ENCODE measurements around the gene STXBP1. TPM values are rescaled to one million over a fixed set of nuclear protein-coding genes. Genes with fewer than 3 reads are reported as not detected.
"Not testable (repeated sequence)": the region's sequence is repeated elsewhere in the genome, so short reads cannot be mapped to it uniquely, and the experiment has no call there.

STXBP1 gene
- total and polyA plus RNA-seq, 7 donors, result 3.7 to 97.2 (median 32.3) TPM

DNA sequence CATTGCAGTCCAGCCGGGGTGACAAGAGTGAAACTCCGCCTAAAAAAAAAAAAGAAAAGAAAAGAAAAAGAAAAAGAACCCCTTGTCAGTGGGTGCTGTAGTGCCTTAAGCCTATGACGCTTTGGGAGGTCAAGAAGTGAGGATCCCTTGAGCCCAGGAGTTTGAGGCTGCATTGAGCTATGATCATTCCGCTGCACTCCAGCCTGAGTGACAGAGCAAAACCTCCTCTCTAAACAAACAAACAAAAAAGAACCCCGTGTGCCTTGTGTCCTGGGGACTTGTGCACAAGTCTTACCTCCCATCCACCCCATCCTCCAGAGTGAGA is 33.5 kb upstream of the STXBP1 start:
- TF ChIP-seq, protein P1, sequence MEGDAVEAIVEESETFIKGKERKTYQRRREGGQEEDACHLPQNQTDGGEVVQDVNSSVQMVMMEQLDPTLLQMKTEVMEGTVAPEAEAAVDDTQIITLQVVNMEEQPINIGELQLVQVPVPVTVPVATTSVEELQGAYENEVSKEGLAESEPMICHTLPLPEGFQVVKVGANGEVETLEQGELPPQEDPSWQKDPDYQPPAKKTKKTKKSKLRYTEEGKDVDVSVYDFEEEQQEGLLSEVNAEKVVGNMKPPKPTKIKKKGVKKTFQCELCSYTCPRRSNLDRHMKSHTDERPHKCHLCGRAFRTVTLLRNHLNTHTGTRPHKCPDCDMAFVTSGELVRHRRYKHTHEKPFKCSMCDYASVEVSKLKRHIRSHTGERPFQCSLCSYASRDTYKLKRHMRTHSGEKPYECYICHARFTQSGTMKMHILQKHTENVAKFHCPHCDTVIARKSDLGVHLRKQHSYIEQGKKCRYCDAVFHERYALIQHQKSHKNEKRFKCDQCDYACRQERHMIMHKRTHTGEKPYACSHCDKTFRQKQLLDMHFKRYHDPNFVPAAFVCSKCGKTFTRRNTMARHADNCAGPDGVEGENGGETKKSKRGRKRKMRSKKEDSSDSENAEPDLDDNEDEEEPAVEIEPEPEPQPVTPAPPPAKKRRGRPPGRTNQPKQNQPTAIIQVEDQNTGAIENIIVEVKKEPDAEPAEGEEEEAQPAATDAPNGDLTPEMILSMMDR (IDR thresholded peaks at IDR 0.05), result no peak
- WGBS, 2 donors, result 43 to 47% methylated on average over 5 of the region's 5 CpGs
- intact Hi-C loops (cut with DNase I), result loop anchor here (5.0 kb wide), 1 partner anchor 41 kb away; no protein-coding TSS in a partner anchor
- peak overlapping the region; percentile 89 to 95 (median 94) for H3K27ac ChIP-seq
- no peaks in the 10 kb centered on the region for H3K9me3 ChIP-seq
- peaks cover 0 to 49% (median 45%) of the 10 kb centered on the region in 4 donors for H3K4me1 ChIP-seq
- H3K27me3 ChIP-seq, result no peaks in the 10 kb centered on the region
- no peak for DNase-seq
- H3K4me3 ChIP-seq, result peak overlapping the region in 3 of 4 donors; percentile 21 to 37 (median 26)
- H3K36me3 ChIP-seq, result no peaks in the 10 kb centered on the region

DNA sequence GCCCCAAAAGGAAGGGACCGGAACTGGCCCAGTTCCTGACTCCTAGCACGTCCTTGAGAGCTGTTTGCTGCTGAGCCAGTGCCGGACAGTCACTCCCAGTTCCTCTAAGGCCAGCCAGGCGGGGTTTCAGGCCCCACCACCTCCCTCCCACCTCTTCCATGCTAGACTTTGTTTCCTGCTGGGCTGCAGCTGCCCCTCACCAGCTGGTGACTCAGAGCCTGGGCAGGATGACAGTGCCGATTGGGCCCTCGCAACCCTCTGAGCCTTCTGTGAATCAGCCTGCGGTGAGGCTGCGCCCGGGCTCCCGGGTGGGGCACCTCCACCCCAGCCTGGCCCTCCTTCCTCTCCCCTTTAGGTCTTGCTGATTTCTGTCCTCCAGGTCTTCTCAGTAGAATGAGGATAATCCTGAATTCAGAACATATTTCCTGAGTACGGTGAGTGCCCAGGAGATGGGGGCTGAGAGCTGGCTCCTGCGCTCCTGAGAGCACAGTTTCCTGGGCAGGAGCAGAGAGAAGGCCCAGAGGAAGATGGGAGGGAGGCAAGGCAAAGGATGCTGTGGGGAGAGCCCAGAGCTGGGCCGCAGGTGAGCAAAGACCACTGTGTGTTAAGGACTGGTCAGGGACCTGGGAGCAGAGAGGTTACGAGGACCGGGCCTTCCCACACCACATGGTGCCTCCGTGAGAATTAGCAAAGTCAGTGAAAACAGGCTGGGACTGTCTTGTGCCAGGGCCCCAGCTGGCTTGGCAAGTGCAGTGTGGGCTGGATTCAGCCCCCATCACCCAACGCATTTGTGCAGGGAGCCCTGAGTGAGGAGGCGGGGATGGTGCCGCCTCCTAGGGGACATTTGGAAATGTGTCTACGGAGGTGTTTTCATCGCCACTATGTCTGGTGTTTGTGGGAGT is 32.9 kb upstream of the STXBP1 start:
- WGBS, 2 donors, result 30 to 32% methylated on average over 21 of the region's 21 CpGs
- Histone ChIP-seq H3K27ac (peak overlapping the region; percentile 89 to 95 (median 94)), H3K36me3 (no peaks in the 10 kb centered on the region), H3K9me3 (no peaks in the 10 kb centered on the region), H3K4me3 (peak overlapping the region in 3 of 4 donors; percentile 21 to 37 (median 26)), H3K4me1 (peaks cover 0 to 49% (median 45%) of the 10 kb centered on the region in 4 donors), H3K27me3 (no peaks in the 10 kb centered on the region)
- TF ChIP-seq, protein P1 (IDR thresholded peaks at IDR 0.05), result peak in 3 of 4 experiments; percentile 28 to 31 (median 31)
- TF ChIP-seq POLR2A (IDR thresholded peaks at IDR 0.05) (no peak), POLR2AphosphoS5 (IDR thresholded peaks at IDR 0.05) (peak; percentile 18 to 85 (median 54)), EP300 (IDR thresholded peaks at IDR 0.05) (no peak)
- intact Hi-C loops (cut with DNase I), result loop anchor here (5.0 kb wide), 1 partner anchor 42 kb away; no protein-coding TSS in a partner anchor
- DNase-seq, result peak; percentile 95

GRCh38 chr9:127580366-127580765 is 31.7 kb upstream of the STXBP1 start:
- DNase-seq, result no peak
- intact Hi-C loops (cut with DNase I), result loop anchor here (5.0 kb wide), 1 partner anchor 58 kb away; no protein-coding TSS in a partner anchor
- no peaks in the 10 kb centered on the region for H3K27me3 ChIP-seq
- H3K4me3 ChIP-seq, result no peak overlapping the region
- peaks cover 0 to 39% (median 37%) of the 10 kb centered on the region in 4 donors for H3K4me1 ChIP-seq
- H3K27ac ChIP-seq, result peak overlapping the region; percentile 34 to 95 (median 91)
- H3K9me3 ChIP-seq, result no peaks in the 10 kb centered on the region
- H3K36me3 ChIP-seq, result no peaks in the 10 kb centered on the region
- TF ChIP-seq EP300 (IDR thresholded peaks at IDR 0.05) (no peak), POLR2AphosphoS5 (IDR thresholded peaks at IDR 0.05) (no peak), POLR2A (IDR thresholded peaks at IDR 0.05) (no peak)
- TF ChIP-seq, protein P1 (IDR thresholded peaks at IDR 0.05), result no peak
- 88 to 91% methylated on average over 8 of the region's 8 CpGs for WGBS, 2 donors

- intact Hi-C loops (cut with DNase I), result loop anchor here (5.0 kb wide), 1 partner anchor 59 kb away; no protein-coding TSS in a partner anchor
- H3K4me1 ChIP-seq, result peaks cover 0 to 40% (median 33%) of the 10 kb centered on the region in 4 donors
- 69 to 81% methylated on average over 7 of the region's 7 CpGs for WGBS, 2 donors
- H3K36me3 ChIP-seq, result no peaks in the 10 kb centered on the region
- H3K27ac ChIP-seq, result peak overlapping the region; percentile 34 to 95 (median 91)
- no peaks in the 10 kb centered on the region for H3K27me3 ChIP-seq
- TF ChIP-seq EP300 (IDR thresholded peaks at IDR 0.05), result no peak
- TF ChIP-seq POLR2A (IDR thresholded peaks at IDR 0.05), result no peak
- TF ChIP-seq, protein P1 (IDR thresholded peaks at IDR 0.05), result no peak
- TF ChIP-seq POLR2AphosphoS5 (IDR thresholded peaks at IDR 0.05), result no peak
- DNase-seq, result no peak
- no peak overlapping the region for H3K4me3 ChIP-seq
- no peaks in the 10 kb centered on the region for H3K9me3 ChIP-seq
Observed at GRCh38 chr9:127580879-127581475, 31.1 kb upstream of the STXBP1 start.

DNA sequence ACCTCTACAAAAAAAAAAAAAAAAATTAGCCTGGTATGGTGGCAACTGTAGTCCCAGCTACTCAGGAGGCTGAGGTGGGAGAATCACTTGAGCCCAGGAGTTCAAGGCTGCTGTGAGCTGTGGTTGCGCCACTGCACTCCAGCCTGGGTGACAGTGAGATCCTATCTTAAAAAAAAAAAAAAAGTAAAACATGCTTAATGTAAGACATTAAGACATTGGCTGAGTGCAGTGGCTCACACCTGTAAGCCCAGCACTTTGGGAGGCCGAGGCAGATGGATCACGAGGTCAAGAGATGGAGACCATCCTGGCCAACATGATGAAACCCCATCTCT is 27.6 kb upstream of the STXBP1 start:
- H3K27me3 ChIP-seq, H3K36me3 ChIP-seq, H3K9me3 ChIP-seq, DNase-seq, H3K4me3 ChIP-seq: not testable (repeated sequence)
- Histone ChIP-seq H3K27ac (peak overlapping the region; percentile 71 to 82 (median 76)), H3K4me1 (peaks cover 0 to 31% (median 28%) of the 10 kb centered on the region in 4 donors)
- intact Hi-C loops (cut with DNase I), result loop anchor here (5.0 kb wide), 1 partner anchor 62 kb away; no protein-coding TSS in a partner anchor
- WGBS, 2 donors, result 93 to 95% methylated on average over 3 of the region's 3 CpGs
